SK-N-SH treated with all-trans-retinoic acid at 6 μM for 48 hours (cell line): ENCODE data around the gene CDX2.

Experiments
- ATAC-seq: fragments of 200-7000 bp; cut with Tn5 transposase; 3 replicates; pipeline ENCODE4 v1.9.1; 2020; ENCODE audit warnings: mild to moderate bottlenecking, moderate library complexity
- ARNTL ChIP-seq: fragments of 450-650 bp; formaldehyde crosslinking; IDR thresholded peaks from 2 replicates; pipeline ENCODE4 v1.5.0; 2020; ENCODE audit warnings: low read depth, mild to moderate bottlenecking, moderate library complexity, borderline replicate concordance
- BACH2 ChIP-seq: fragments of 250-450 bp; sonication (Bioruptor Pico); IDR thresholded peaks from 2 replicates; pipeline ENCODE4 v1.9.0; 2021; ENCODE audit warnings: mild to moderate bottlenecking, borderline replicate concordance
- CSDC2 ChIP-seq: fragments of 250-450 bp; sonication (Bioruptor Pico); IDR thresholded peaks from 2 replicates; pipeline ENCODE4 v1.5.0; 2020; ENCODE audit warnings: mild to moderate bottlenecking, moderate library complexity
- GLIS3 ChIP-seq: fragments of 250-450 bp; sonication (Bioruptor Pico); IDR thresholded peaks from 2 replicates; pipeline ENCODE4 v1.5.0; 2020; ENCODE audit warnings: mild to moderate bottlenecking, moderate library complexity
- ISL1 ChIP-seq: fragments of 250-450 bp; sonication (Bioruptor Pico); IDR thresholded peaks from 2 replicates; pipeline ENCODE4 v2.1.2; 2022; ENCODE audit warnings: mild to moderate bottlenecking, moderate library complexity
- OSR1 ChIP-seq: fragments of 250-450 bp; sonication (Bioruptor Pico); IDR thresholded peaks from 2 replicates; pipeline ENCODE4 v1.8.0; 2022; ENCODE audit warnings: moderate library complexity, mild to moderate bottlenecking, inconsistent platforms
- PPARA ChIP-seq: fragments of 250-450 bp; sonication (Bioruptor Pico); IDR thresholded peaks from 2 replicates; pipeline ENCODE4 v1.5.0; 2020; ENCODE audit warnings: mild to moderate bottlenecking, borderline replicate concordance
- SNAI2 ChIP-seq: fragments of 250-450 bp; sonication (Bioruptor Pico); IDR thresholded peaks from 2 replicates; pipeline ENCODE4 v1.5.0; 2020; ENCODE audit warnings: mild to moderate bottlenecking, moderate library complexity
- TCF4 ChIP-seq: fragments of 250-450 bp; sonication (Bioruptor Pico); IDR thresholded peaks from 2 replicates; pipeline ENCODE4 v1.8.0; 2021; ENCODE audit warnings: mild to moderate bottlenecking, moderate library complexity, borderline replicate concordance
- TOX ChIP-seq: fragments of 250-450 bp; sonication (Bioruptor Pico); IDR thresholded peaks from 2 replicates; pipeline ENCODE4 v1.8.0; 2021; ENCODE audit warnings: mild to moderate bottlenecking, moderate library complexity, borderline replicate concordance
- ZFP3 ChIP-seq: fragments of 250-450 bp; sonication (Bioruptor Pico); IDR thresholded peaks from 2 replicates; pipeline ENCODE4 v1.5.0; 2020; ENCODE audit warnings: mild to moderate bottlenecking, moderate library complexity
- ZFP30 ChIP-seq: fragments of 450-650 bp; formaldehyde crosslinking; IDR thresholded peaks from 2 replicates; pipeline ENCODE4 v1.5.0; 2022; ENCODE audit warnings: mild to moderate bottlenecking, moderate library complexity
- ZNF565 ChIP-seq: fragments of 450-650 bp; formaldehyde crosslinking; conservative IDR thresholded peaks from 2 replicates; pipeline ENCODE4 v1.5.0; 2020; ENCODE audit warnings: low read depth, mild to moderate bottlenecking, moderate library complexity
- ZNF70 ChIP-seq: fragments of 450-650 bp; formaldehyde crosslinking; IDR thresholded peaks from 2 replicates; pipeline ENCODE4 v1.5.0; 2020; ENCODE audit warnings: mild to moderate bottlenecking, moderate library complexity
- ZNF8 ChIP-seq: fragments of 450-650 bp; formaldehyde crosslinking; IDR thresholded peaks from 2 replicates; pipeline ENCODE4 v1.5.0; 2020; ENCODE audit warnings: mild to moderate bottlenecking, moderate library complexity
- TF ChIP-seq, protein P1 (sequence below): fragments of 250-450 bp; sonication (Bioruptor Pico); IDR thresholded peaks from 2 replicates; pipeline ENCODE4 v1.8.0; 2021; ENCODE audit warnings: low read depth, mild to moderate bottlenecking, moderate library complexity, borderline replicate concordance
- TF ChIP-seq, protein P2 (sequence below): fragments of 250-450 bp; sonication (Bioruptor Pico); IDR thresholded peaks from 2 replicates; pipeline ENCODE4 v1.5.1; 2020; ENCODE audit warnings: low read depth, mild to moderate bottlenecking, moderate library complexity
- TF ChIP-seq, protein P3 (sequence below): fragments of 250-450 bp; sonication (Bioruptor Pico); IDR thresholded peaks from 2 replicates; pipeline ENCODE4 v1.5.1; 2021; ENCODE audit warnings: mild to moderate bottlenecking, moderate library complexity
- TF ChIP-seq, protein P4 (sequence below): fragments of 250-450 bp; sonication (Bioruptor Pico); IDR thresholded peaks from 2 replicates; pipeline ENCODE4 v1.8.0; 2020; ENCODE audit warnings: mild to moderate bottlenecking, moderate library complexity, borderline replicate concordance

The CDX2 gene

DNA sequence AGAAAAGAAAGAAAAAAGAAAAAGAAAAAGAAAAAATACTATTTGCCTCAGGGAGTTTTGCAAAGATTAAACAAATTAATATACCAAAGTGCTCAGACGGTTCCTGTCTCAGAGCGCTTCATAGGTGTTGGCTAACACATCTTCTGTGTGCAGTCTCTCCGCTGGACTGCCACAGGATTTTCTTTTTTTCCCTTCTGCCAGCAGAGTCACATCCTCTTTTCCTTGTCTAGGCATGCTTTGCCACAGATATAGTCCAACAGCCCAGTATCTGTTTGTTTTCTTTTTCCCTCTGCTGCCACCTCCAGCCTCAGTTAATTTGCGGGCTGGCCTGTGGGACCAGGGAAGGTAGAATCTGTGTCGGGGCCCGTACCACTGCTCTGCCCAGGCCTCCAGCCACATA lies 22.8 kb upstream of the CDX2 start (continued):
- TF ChIP-seq, protein P1, sequence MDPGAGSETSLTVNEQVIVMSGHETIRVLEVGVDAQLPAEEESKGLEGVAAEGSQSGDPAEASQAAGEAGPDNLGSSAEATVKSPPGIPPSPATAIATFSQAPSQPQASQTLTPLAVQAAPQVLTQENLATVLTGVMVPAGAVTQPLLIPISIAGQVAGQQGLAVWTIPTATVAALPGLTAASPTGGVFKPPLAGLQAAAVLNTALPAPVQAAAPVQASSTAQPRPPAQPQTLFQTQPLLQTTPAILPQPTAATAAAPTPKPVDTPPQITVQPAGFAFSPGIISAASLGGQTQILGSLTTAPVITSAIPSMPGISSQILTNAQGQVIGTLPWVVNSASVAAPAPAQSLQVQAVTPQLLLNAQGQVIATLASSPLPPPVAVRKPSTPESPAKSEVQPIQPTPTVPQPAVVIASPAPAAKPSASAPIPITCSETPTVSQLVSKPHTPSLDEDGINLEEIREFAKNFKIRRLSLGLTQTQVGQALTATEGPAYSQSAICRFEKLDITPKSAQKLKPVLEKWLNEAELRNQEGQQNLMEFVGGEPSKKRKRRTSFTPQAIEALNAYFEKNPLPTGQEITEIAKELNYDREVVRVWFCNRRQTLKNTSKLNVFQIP (CRISPR knock-in tag) = no peak

DNA sequence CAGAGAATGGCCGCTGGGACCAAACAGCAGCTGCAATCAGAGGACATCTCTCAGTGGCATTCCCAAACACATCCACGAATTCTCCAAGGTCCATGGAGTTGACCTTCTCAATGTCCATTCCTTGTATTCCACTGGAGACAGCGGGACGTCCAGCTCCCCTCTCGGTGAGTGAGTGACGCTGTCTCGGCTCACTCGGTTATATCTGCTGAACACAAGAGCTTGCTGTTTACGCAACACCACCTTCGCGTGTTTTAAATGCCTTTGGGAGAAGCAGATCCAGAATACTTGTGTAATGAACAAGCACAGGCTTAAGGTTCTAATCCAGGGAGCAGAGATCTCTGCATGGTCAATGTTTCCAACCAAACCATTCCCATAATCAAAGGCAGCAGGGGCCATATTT lies 19.4 kb upstream of the CDX2 start, which contains the start of gene URAD:
Gene URAD, minus strand, starts transcription at position 174 of the 400 bp plus-strand sequence. Its CDS starts 56 bp downstream, at position 118.
- ATAC-seq = no peak
- TF ChIP-seq GLIS3 (CRISPR knock-in tag) (no peak), SNAI2 (CRISPR knock-in tag) (no peak)

DNA sequence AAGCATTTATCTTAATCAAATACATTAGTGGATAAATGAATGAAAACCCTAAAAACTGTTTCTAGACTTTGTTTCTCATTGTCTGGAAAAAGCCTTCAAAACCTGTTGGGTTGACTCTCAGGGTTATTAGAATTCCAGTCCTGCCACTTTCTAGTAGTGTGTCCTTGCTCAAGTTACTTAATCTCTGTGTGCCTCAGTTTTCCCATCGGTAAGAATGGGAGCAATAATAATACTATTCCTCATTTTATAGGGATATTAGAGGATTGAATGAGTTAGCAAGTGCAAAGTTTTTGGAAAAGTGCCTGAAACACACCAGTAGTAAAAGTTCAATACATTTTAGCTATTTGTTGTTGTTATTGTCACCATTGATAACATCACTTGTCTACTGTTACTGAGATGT lies 16.5 kb upstream of the CDX2 start:
- TF ChIP-seq PPARA (CRISPR knock-in tag) = no peak
- no peak for TF ChIP-seq TCF4 (CRISPR knock-in tag)
- TF ChIP-seq BACH2 (CRISPR knock-in tag) = no peak
- TF ChIP-seq, protein P2, sequence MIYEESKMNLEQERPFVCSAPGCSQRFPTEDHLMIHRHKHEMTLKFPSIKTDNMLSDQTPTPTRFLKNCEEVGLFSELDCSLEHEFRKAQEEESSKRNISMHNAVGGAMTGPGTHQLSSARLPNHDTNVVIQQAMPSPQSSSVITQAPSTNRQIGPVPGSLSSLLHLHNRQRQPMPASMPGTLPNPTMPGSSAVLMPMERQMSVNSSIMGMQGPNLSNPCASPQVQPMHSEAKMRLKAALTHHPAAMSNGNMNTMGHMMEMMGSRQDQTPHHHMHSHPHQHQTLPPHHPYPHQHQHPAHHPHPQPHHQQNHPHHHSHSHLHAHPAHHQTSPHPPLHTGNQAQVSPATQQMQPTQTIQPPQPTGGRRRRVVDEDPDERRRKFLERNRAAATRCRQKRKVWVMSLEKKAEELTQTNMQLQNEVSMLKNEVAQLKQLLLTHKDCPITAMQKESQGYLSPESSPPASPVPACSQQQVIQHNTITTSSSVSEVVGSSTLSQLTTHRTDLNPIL (CRISPR knock-in tag) = no peak
- TF ChIP-seq ZNF565 (CRISPR knock-in tag) = no peak
- no peak for TF ChIP-seq ZNF70 (CRISPR knock-in tag)
- TF ChIP-seq SNAI2 (CRISPR knock-in tag) = no peak
- TF ChIP-seq ZFP3 (CRISPR knock-in tag) = no peak
- no peak for TF ChIP-seq GLIS3 (CRISPR knock-in tag)
- TF ChIP-seq ZNF8 (CRISPR knock-in tag) = no peak
- ATAC-seq = no peak

DNA sequence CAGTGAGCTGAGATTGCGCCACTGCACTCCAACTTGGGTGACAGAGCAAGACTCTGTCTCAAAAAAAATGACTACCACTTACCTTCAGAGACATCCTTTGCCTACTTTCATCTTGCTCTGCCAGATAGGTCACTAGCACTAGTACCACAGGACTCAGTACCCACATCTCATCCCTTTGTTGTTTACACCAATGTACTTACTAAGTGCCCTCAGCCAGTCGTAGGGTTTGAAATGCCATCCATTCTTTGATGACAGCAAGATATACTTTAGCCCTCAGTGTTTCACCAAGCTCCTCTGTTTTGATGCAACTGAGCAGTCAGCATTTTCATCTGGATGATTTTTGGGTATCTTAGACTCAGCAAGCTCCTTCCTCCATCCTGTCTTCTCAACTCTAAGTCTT lies 13.2 kb upstream of the CDX2 start:
- TF ChIP-seq, protein P3, sequence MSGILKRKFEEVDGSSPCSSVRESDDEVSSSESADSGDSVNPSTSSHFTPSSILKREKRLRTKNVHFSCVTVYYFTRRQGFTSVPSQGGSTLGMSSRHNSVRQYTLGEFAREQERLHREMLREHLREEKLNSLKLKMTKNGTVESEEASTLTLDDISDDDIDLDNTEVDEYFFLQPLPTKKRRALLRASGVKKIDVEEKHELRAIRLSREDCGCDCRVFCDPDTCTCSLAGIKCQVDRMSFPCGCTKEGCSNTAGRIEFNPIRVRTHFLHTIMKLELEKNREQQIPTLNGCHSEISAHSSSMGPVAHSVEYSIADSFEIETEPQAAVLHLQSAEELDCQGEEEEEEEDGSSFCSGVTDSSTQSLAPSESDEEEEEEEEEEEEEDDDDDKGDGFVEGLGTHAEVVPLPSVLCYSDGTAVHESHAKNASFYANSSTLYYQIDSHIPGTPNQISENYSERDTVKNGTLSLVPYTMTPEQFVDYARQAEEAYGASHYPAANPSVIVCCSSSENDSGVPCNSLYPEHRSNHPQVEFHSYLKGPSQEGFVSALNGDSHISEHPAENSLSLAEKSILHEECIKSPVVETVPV (CRISPR knock-in tag) = no peak
- no peak for TF ChIP-seq OSR1
- TF ChIP-seq, protein P1 (CRISPR knock-in tag) = no peak
- no peak for TF ChIP-seq ZFP30
- no peak for TF ChIP-seq TOX (CRISPR knock-in tag)
- TF ChIP-seq CSDC2 = no peak
- no peak for TF ChIP-seq SNAI2 (CRISPR knock-in tag)
- no peak for TF ChIP-seq ZNF565 (CRISPR knock-in tag)
- no peak for TF ChIP-seq ISL1
- no peak for TF ChIP-seq ARNTL (CRISPR knock-in tag)
- TF ChIP-seq, protein P4, sequence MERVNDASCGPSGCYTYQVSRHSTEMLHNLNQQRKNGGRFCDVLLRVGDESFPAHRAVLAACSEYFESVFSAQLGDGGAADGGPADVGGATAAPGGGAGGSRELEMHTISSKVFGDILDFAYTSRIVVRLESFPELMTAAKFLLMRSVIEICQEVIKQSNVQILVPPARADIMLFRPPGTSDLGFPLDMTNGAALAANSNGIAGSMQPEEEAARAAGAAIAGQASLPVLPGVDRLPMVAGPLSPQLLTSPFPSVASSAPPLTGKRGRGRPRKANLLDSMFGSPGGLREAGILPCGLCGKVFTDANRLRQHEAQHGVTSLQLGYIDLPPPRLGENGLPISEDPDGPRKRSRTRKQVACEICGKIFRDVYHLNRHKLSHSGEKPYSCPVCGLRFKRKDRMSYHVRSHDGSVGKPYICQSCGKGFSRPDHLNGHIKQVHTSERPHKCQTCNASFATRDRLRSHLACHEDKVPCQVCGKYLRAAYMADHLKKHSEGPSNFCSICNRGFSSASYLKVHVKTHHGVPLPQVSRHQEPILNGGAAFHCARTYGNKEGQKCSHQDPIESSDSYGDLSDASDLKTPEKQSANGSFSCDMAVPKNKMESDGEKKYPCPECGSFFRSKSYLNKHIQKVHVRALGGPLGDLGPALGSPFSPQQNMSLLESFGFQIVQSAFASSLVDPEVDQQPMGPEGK (CRISPR knock-in tag) = no peak
- no peak for TF ChIP-seq ZFP3 (CRISPR knock-in tag)
- no peak for TF ChIP-seq GLIS3 (CRISPR knock-in tag)
- TF ChIP-seq TCF4 (CRISPR knock-in tag) = no peak
- TF ChIP-seq BACH2 (CRISPR knock-in tag) = no peak
- TF ChIP-seq, all 23 proteins: peak for 0
- ATAC-seq = no peak
